Measurements from ENCODE around the gene CD320. TPM values are rescaled to one million over a fixed set of nuclear protein-coding genes. Genes with fewer than 3 reads are reported as not detected.

The CD320 gene
- total and polyA plus RNA-seq, 8 donors = 30.4 to 58.3 (median 34.5) TPM

GRCh38 chr19:8255426-8256125, 52.6 kb downstream of the CD320 start:
- no peaks in the 10 kb centered on the region for H3K9me3 ChIP-seq
- H3K27me3 ChIP-seq = no peaks in the 10 kb centered on the region
- peaks cover 0 to 4% of the 10 kb centered on the region in 2 donors for H3K4me1 ChIP-seq
- intact Hi-C loops (cut with DNase I) = loop anchor here (10.0 kb wide), 4 partner anchors 91 to 311 kb away; partner anchors contain the start of gene TIMM44 (in 1 of the 2)
- H3K27ac ChIP-seq = no peak overlapping the region
- H3K36me3 ChIP-seq = peaks cover 0 to 34% of the 10 kb centered on the region in 2 donors
- DNase-seq = no peak
- TF ChIP-seq CTCF (IDR thresholded peaks at IDR 0.05) = no peak
- ATAC-seq = no peak
- no peak overlapping the region for H3K4me3 ChIP-seq

GRCh38 chr19:8254286-8255001, 53.7 kb downstream of the CD320 start:
- Histone ChIP-seq H3K9me3 (no peaks in the 10 kb centered on the region), H3K36me3 (peaks cover 0 to 34% of the 10 kb centered on the region in 2 donors), H3K4me3 (no peak overlapping the region), H3K27ac (no peak overlapping the region), H3K4me1 (peaks cover 0 to 4% of the 10 kb centered on the region in 2 donors), H3K27me3 (no peaks in the 10 kb centered on the region)
- no peak for TF ChIP-seq CTCF (IDR thresholded peaks at IDR 0.05)
- no peak for ATAC-seq
- intact Hi-C loops (cut with DNase I) = loop anchor here (10.0 kb wide), 4 partner anchors 90 to 310 kb away; partner anchors contain the start of gene TIMM44 (in 1 of the 2)
- DNase-seq = no peak

- TF ChIP-seq CTCF (IDR thresholded peaks at IDR 0.05) = no peak
- H3K9me3 ChIP-seq = no peaks in the 10 kb centered on the region
- H3K27ac ChIP-seq = no peak overlapping the region
- no peak for DNase-seq
- H3K4me3 ChIP-seq = no peak overlapping the region
- H3K4me1 ChIP-seq = peaks cover 0 to 4% of the 10 kb centered on the region in 2 donors
- intact Hi-C loops (cut with DNase I) = loop anchor here (10.0 kb wide), 4 partner anchors 89 to 309 kb away; partner anchors contain the start of gene TIMM44 (in 1 of the 2)
- no peaks in the 10 kb centered on the region for H3K27me3 ChIP-seq
- ATAC-seq = no peak
- peaks cover 0 to 34% of the 10 kb centered on the region in 2 donors for H3K36me3 ChIP-seq
These were observed 54.5 kb downstream of the CD320 start for GRCh38 chr19:8253678-8254077.

- intact Hi-C loops (cut with DNase I) = loop anchor here (10.0 kb wide), 4 partner anchors 88 to 308 kb away; partner anchors contain the start of gene TIMM44 (in 1 of the 2)
- Histone ChIP-seq H3K4me3 (no peak overlapping the region), H3K27me3 (no peaks in the 10 kb centered on the region), H3K4me1 (peaks cover 0 to 4% of the 10 kb centered on the region in 2 donors), H3K36me3 (peaks cover 0 to 30% of the 10 kb centered on the region in 2 donors), H3K9me3 (no peaks in the 10 kb centered on the region), H3K27ac (no peak overlapping the region)
- TF ChIP-seq CTCF (IDR thresholded peaks at IDR 0.05) = peak; percentile 95 to 96
- ATAC-seq = peak; percentile 78
- peak; percentile 77 to 96 (median 84) for DNase-seq
These were observed 55.1 kb downstream of the CD320 start for GRCh38 chr19:8252922-8253589.

Other genes starting within 250 kb of the CD320 start
- gene FBN3, start 158.8 kb downstream of the CD320 start, total RNA-seq = 1 to 10 TPM in 1 of 2 donors, under 1 TPM in 1; 0.63 to 4.8 TPM
- 10 to 100 TPM; 63.6 to 84.0 (median 75.0) TPM for gene FBN3, start 158.8 kb downstream of the CD320 start, polyA plus RNA-seq (ENCODE audit: insufficient read length in 6 of 6)
- 10 to 100 TPM; 36.8 to 38.6 TPM for gene CERS4, start 99.0 kb downstream of the CD320 start, total RNA-seq
- 10 to 100 TPM; 46.1 to 59.1 (median 51.9) TPM for gene CERS4, start 99.0 kb downstream of the CD320 start, polyA plus RNA-seq (ENCODE audit: insufficient read length in 6 of 6)
- gene NDUFA7, start 13.0 kb upstream of the CD320 start, total RNA-seq = 10 to 100 TPM; 38.7 to 40.8 TPM
- gene NDUFA7, start 13.0 kb upstream of the CD320 start, polyA plus RNA-seq (ENCODE audit: insufficient read length in 6 of 6) = 10 to 100 TPM; 32.0 to 51.6 (median 37.7) TPM
- gene RPS28, start 13.1 kb upstream of the CD320 start, total RNA-seq = 1,000 to 10,000 TPM; 1,595 to 1,630 TPM
- 100 to 1,000 TPM; 565 to 753 (median 599) TPM for gene RPS28, start 13.1 kb upstream of the CD320 start, polyA plus RNA-seq (ENCODE audit: insufficient read length in 6 of 6)
- gene KANK3, start 34.9 kb upstream of the CD320 start, total RNA-seq = 10 to 100 TPM; 14.4 to 29.0 TPM
- 10 to 100 TPM; 14.6 to 24.9 (median 15.5) TPM for gene KANK3, start 34.9 kb upstream of the CD320 start, polyA plus RNA-seq (ENCODE audit: insufficient read length in 6 of 6)
- gene ANGPTL4, start 55.8 kb upstream of the CD320 start, total RNA-seq = 10 to 100 TPM in 1 of 2 donors, 1 to 10 TPM in 1; 2.5 to 24.8 TPM
- 1 to 10 TPM; 3.1 to 7.0 (median 4.3) TPM for gene ANGPTL4, start 55.8 kb upstream of the CD320 start, polyA plus RNA-seq (ENCODE audit: insufficient read length in 6 of 6)
- gene RAB11B, start 82.0 kb upstream of the CD320 start, total RNA-seq = 100 to 1,000 TPM in 1 of 2 donors, 10 to 100 TPM in 1; 91.6 to 116 TPM
- 100 to 1,000 TPM; 123 to 137 (median 130) TPM for gene RAB11B, start 82.0 kb upstream of the CD320 start, polyA plus RNA-seq (ENCODE audit: insufficient read length in 6 of 6)
- gene MARCHF2, start 104.9 kb upstream of the CD320 start, total RNA-seq = 10 to 100 TPM; 46.5 to 54.6 TPM
- 10 to 100 TPM in 5 of 6 donors, 1 to 10 TPM in 1; 9.1 to 12.8 (median 12.1) TPM for gene MARCHF2, start 104.9 kb upstream of the CD320 start, polyA plus RNA-seq (ENCODE audit: insufficient read length in 6 of 6)
- gene HNRNPM, start 136.6 kb upstream of the CD320 start, total RNA-seq = 100 to 1,000 TPM; 121 to 163 TPM
- gene HNRNPM, start 136.6 kb upstream of the CD320 start, polyA plus RNA-seq (ENCODE audit: insufficient read length in 6 of 6) = 100 to 1,000 TPM; 289 to 382 (median 340) TPM
- 10 to 100 TPM; 10.7 to 26.8 TPM for gene PRAM1, start 194.3 kb upstream of the CD320 start, total RNA-seq
- 1 to 10 TPM; 2.5 to 4.2 (median 3.2) TPM for gene PRAM1, start 194.3 kb upstream of the CD320 start, polyA plus RNA-seq (ENCODE audit: insufficient read length in 6 of 6)
- gene ZNF414, start 205.8 kb upstream of the CD320 start, total RNA-seq = 10 to 100 TPM; 15.4 to 19.2 TPM
- 10 to 100 TPM; 17.0 to 32.4 (median 18.6) TPM for gene ZNF414, start 205.8 kb upstream of the CD320 start, polyA plus RNA-seq (ENCODE audit: insufficient read length in 6 of 6)

All from left lung (tissue), 10 donors.